Mesenchymal stem cell (in vitro differentiated cells and primary cell): ENCODE results near the gene LIPI.
"Not testable (repeated sequence)": the region's sequence is repeated elsewhere in the genome, so short reads cannot be mapped to it uniquely, and the experiment has no call there.

Source experiments
- DNase-seq: peaks from one replicate; pipeline ENCODE4 v3.0.0-alpha.2; 2013
- H2AFZ ChIP-seq: one replicate; pipeline ENCODE4 v1.6.1; 2013; ENCODE audit warnings: low read depth, mild to moderate bottlenecking, control low read depth, inconsistent platforms, low read length, moderate library complexity
- H2AK5ac ChIP-seq: 2 replicates; pipeline ENCODE4 v1.6.1; 2013; ENCODE audit warnings: low read length, moderate library complexity, mild to moderate bottlenecking, inconsistent platforms; ENCODE audit not compliant: severe bottlenecking
- H2BK120ac ChIP-seq: one replicate; pipeline ENCODE4 v1.6.1; 2013; ENCODE audit warnings: low read depth, mild to moderate bottlenecking, inconsistent platforms, low read length, moderate library complexity
- H2BK12ac ChIP-seq, 2 experiments: one replicate each; pipeline ENCODE4 v1.6.1; 2013; ENCODE audit warnings: inconsistent platforms in 2 of 2, low read length in 2 of 2, mild to moderate bottlenecking in 2 of 2, moderate library complexity in 2 of 2, control low read depth in 1 of 2
- H2BK15ac ChIP-seq: one replicate; pipeline ENCODE4 v1.6.1; 2013; ENCODE audit warnings: mild to moderate bottlenecking, low read depth, inconsistent platforms; ENCODE audit not compliant: poor library complexity, severe bottlenecking
- H2BK5ac ChIP-seq: 2 replicates; pipeline ENCODE4 v1.6.1; 2013; ENCODE audit warnings: low read depth, mild to moderate bottlenecking, low read length, control low read depth, inconsistent platforms; ENCODE audit not compliant: poor library complexity, severe bottlenecking
- H3K14ac ChIP-seq, 2 experiments: one replicate each; pipeline ENCODE4 v1.6.1; 2013; ENCODE audit warnings: inconsistent platforms in 2 of 2, low read length in 2 of 2, control low read depth in 1 of 2, mild to moderate bottlenecking in 1 of 2, moderate library complexity in 1 of 2
- H3K18ac ChIP-seq, 2 experiments: one replicate each; pipeline ENCODE4 v1.6.1; 2013; ENCODE audit warnings: inconsistent platforms in 2 of 2, low read length in 2 of 2, control low read depth in 1 of 2, low read depth in 1 of 2, mild to moderate bottlenecking in 1 of 2
- H3K23ac ChIP-seq, 2 experiments: one replicate each; pipeline ENCODE4 v1.6.1; 2013; ENCODE audit warnings: inconsistent platforms in 2 of 2, low read length in 2 of 2, mild to moderate bottlenecking in 2 of 2, moderate library complexity in 2 of 2, control low read depth in 1 of 2
- H3K27ac ChIP-seq: 2 replicates; pipeline ENCODE4 v1.5.1; 2013; ENCODE audit warnings: mild to moderate bottlenecking, moderate library complexity, low read length, control low read depth, inconsistent platforms; ENCODE audit not compliant: poor library complexity, severe bottlenecking
- H3K27me3 ChIP-seq, 2 experiments: 2 replicates each; pipeline versions ENCODE4 v1.6.1 to v1.7.0; 2013; ENCODE audit warnings: low read length in 2 of 2, mild to moderate bottlenecking in 2 of 2, moderate library complexity in 2 of 2, control low read depth in 1 of 2, inconsistent platforms in 1 of 2; ENCODE audit not compliant: control insufficient read depth in 1 of 2, insufficient read depth in 1 of 2
- H3K36me3 ChIP-seq, 2 experiments: 2 replicates each; pipeline versions ENCODE4 v1.6.1 to v1.7.0; 2013; ENCODE audit warnings: low read length in 2 of 2, control low read depth in 1 of 2, inconsistent platforms in 1 of 2, low read depth in 1 of 2, mild to moderate bottlenecking in 1 of 2; ENCODE audit not compliant: insufficient read depth in 2 of 2, control insufficient read depth in 1 of 2
- H3K4ac ChIP-seq, 2 experiments: one replicate each; pipeline ENCODE4 v1.6.1; 2013; ENCODE audit warnings: inconsistent platforms in 2 of 2, low read length in 2 of 2, mild to moderate bottlenecking in 2 of 2, moderate library complexity in 2 of 2, control low read depth in 1 of 2, low read depth in 1 of 2
- H3K4me1 ChIP-seq: 2 replicates; pipeline ENCODE4 v1.6.1; 2013; ENCODE audit warnings: low read depth, low read length, control low read depth; ENCODE audit not compliant: control insufficient read depth, insufficient read depth
- H3K4me2 ChIP-seq: 2 replicates; pipeline ENCODE4 v1.6.1; 2013; ENCODE audit warnings: low read length, mild to moderate bottlenecking, inconsistent platforms; ENCODE audit not compliant: poor library complexity, severe bottlenecking
- H3K4me3 ChIP-seq, 2 experiments: 2 replicates each; pipeline versions ENCODE4 v1.5.1 to v1.7.0; 2013; ENCODE audit warnings: low read length in 2 of 2, mild to moderate bottlenecking in 2 of 2, control low read depth in 1 of 2, low read depth in 1 of 2; ENCODE audit not compliant: insufficient read depth in 1 of 2
- H3K79me1 ChIP-seq: replicated peaks from 2 replicates; pipeline ENCODE4 v1.6.1; 2013; ENCODE audit warnings: mild to moderate bottlenecking, control low read depth, low read length, inconsistent platforms; ENCODE audit not compliant: poor library complexity, severe bottlenecking
- H3K9ac ChIP-seq: 2 replicates; pipeline ENCODE4 v1.7.0; 2013; ENCODE audit warnings: mild to moderate bottlenecking, low read length, moderate library complexity
- H3K9me3 ChIP-seq: 2 replicates; pipeline ENCODE4 v1.7.0; 2013; ENCODE audit warnings: mild to moderate bottlenecking, low read length; ENCODE audit not compliant: control insufficient read depth
- H4K8ac ChIP-seq: one replicate; pipeline ENCODE4 v1.6.1; 2013; ENCODE audit warnings: inconsistent platforms, mild to moderate bottlenecking, low read length, moderate library complexity
- H4K91ac ChIP-seq: one replicate; pipeline ENCODE4 v1.6.1; 2013; ENCODE audit warnings: mild to moderate bottlenecking, low read length, inconsistent platforms
- WGBS: methylation state at CpG from one replicate; pipeline ENCODE4 v1.1.7; 2013; ENCODE audit warnings: mixed read lengths; 5-methylcytosine and 5-hydroxymethylcytosine counted together

The LIPI gene

GRCh38 chr21:14115646-14116045 is 95.1 kb downstream of the LIPI start:
- Histone ChIP-seq H2BK120ac (no peak overlapping the region), H3K4me1 (no peaks in the 10 kb centered on the region), H3K14ac (no peak overlapping the region), H2BK5ac (no peak overlapping the region), H3K4me3 (no peak overlapping the region), H2AFZ (no peak overlapping the region), H3K27me3 (no peaks in the 10 kb centered on the region), H3K4ac (no peak overlapping the region), H2AK5ac (no peak overlapping the region), H3K27ac (no peak overlapping the region), H2BK12ac (no peak overlapping the region), H4K8ac (no peak overlapping the region), H3K18ac (no peak overlapping the region), H3K23ac (no peak overlapping the region), H3K4me2 (no peak overlapping the region), H2BK15ac (no peak overlapping the region), H4K91ac (no peak overlapping the region), H3K79me1 (no peaks in the 10 kb centered on the region), H3K36me3 (no peaks in the 10 kb centered on the region), H3K9ac (no peak overlapping the region), H3K9me3 (no peaks in the 10 kb centered on the region)
- WGBS: 87% methylated on average over 7 of the region's 7 CpGs
- DNase-seq: no peak

- Histone ChIP-seq H3K18ac (no peak overlapping the region), H3K9me3 (no peaks in the 10 kb centered on the region), H2BK12ac (no peak overlapping the region), H4K8ac (no peak overlapping the region), H2BK120ac (no peak overlapping the region), H3K27me3 (no peaks in the 10 kb centered on the region), H3K79me1 (no peaks in the 10 kb centered on the region), H2BK5ac (no peak overlapping the region), H3K4me2 (no peak overlapping the region), H3K9ac (no peak overlapping the region), H3K4me1 (no peaks in the 10 kb centered on the region), H2BK15ac (no peak overlapping the region), H3K14ac (no peak overlapping the region), H3K27ac (no peak overlapping the region), H2AFZ (no peak overlapping the region), H3K23ac (no peak overlapping the region), H3K4ac (no peak overlapping the region), H3K4me3 (no peak overlapping the region), H3K36me3 (no peaks in the 10 kb centered on the region), H2AK5ac (no peak overlapping the region), H4K91ac (no peak overlapping the region)
- no peak for DNase-seq
- WGBS: 96% methylated on average over 3 of the region's 3 CpGs
Measured at GRCh38 chr21:14114251-14114650, 96.5 kb downstream of the LIPI start.

- not testable (repeated sequence) for H3K27me3 ChIP-seq, H3K9ac ChIP-seq, H2AFZ ChIP-seq, H3K4me2 ChIP-seq, H3K4me3 ChIP-seq, H4K91ac ChIP-seq, H2BK5ac ChIP-seq, H3K4me1 ChIP-seq, H2AK5ac ChIP-seq, H3K36me3 ChIP-seq, DNase-seq, H4K8ac ChIP-seq, H2BK120ac ChIP-seq, H3K4ac ChIP-seq, H2BK12ac ChIP-seq, H3K23ac ChIP-seq, H2BK15ac ChIP-seq, H3K9me3 ChIP-seq, H3K79me1 ChIP-seq, H3K18ac ChIP-seq, H3K27ac ChIP-seq, H3K14ac ChIP-seq
- WGBS: 80% methylated on average over 4 of the region's 4 CpGs
Measured at GRCh38 chr21:14104564-14104963, 106.2 kb downstream of the LIPI start.

GRCh38 chr21:14099570-14099969 is 111.2 kb downstream of the LIPI start:
- Histone ChIP-seq H2AFZ (no peak overlapping the region), H3K27ac (no peak overlapping the region), H3K4me2 (no peak overlapping the region), H2BK15ac (no peak overlapping the region), H3K36me3 (peaks cover 0 to 4% of the 10 kb centered on the region in 2 experiments), H2AK5ac (no peak overlapping the region), H3K14ac (no peak overlapping the region), H3K27me3 (no peaks in the 10 kb centered on the region), H4K91ac (no peak overlapping the region), H2BK12ac (no peak overlapping the region), H3K4me1 (no peaks in the 10 kb centered on the region), H3K4ac (no peak overlapping the region), H3K9me3 (no peaks in the 10 kb centered on the region), H3K23ac (no peak overlapping the region), H4K8ac (no peak overlapping the region), H3K9ac (no peak overlapping the region), H3K18ac (no peak overlapping the region), H3K4me3 (no peak overlapping the region), H2BK120ac (no peak overlapping the region), H2BK5ac (no peak overlapping the region), H3K79me1 (no peaks in the 10 kb centered on the region)
- DNase-seq: peak; percentile 9
- no CpG with 5 or more reads among the region's 2 CpGs for WGBS
